ENCODE results near the gene PTPN7.

The PTPN7 gene

DNA sequence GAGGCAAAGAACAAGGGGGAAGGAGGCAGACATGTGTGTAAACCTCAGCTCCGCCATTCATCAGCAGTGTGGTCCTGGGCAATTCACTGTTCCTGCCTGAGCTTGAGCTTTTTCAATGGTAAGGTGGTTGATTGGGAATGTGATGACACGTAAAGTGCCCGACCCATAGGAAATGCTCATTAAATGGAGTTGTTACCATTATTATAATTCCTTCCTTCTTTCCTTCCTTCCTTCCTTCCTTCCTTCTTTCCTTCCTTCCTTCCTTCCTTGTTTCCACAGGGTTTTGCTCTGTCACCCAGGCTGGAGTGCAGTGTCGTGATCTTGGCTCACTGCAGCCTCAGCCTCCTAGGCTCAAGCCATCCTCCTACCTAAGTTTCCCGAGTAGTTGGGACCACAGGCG, 33.3 kb downstream of the PTPN7 start:
- no CpG with 5 or more reads among the region's 6 CpGs for WGBS (ENCODE audit: extremely low coverage, insufficient coverage, low lambda C conversion rate)

DNA sequence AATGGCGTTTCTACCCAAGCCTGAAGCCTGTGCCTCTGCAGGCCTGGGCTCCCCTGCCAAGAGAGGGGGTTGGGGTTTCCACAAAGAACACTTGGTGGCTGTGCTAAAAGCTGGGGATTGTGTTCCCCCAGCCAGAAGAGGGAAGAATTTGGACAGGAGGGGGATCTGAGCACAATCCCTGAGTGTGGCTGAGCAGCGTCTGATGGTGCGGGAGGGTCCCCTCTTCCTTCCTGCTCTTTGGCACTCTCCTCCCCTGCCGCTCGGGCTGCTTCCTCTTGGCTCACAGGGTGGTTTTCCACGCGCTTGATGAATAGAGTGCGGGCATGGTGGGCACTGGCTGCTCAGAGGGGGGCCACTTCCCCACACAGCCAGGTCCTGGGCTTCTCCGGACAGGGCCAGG, 34.0 kb downstream of the PTPN7 start:
- Histone ChIP-seq H3K9ac (ENCODE audit: low read length) (no peak overlapping the region), H3K4me1 (ENCODE audit: control insufficient read depth, low read depth, low read length) (no peaks in the 10 kb centered on the region), H3K4me3 (ENCODE audit: low read length) (no peak overlapping the region), H3K4me2 (ENCODE audit: low read length) (no peak overlapping the region), H3K23ac (ENCODE audit: low read length) (no peak overlapping the region), H3K18ac (ENCODE audit: low read length) (no peak overlapping the region), H3K56ac (ENCODE audit: low read length) (no peak overlapping the region), H2AK5ac (ENCODE audit: low read length) (no peak overlapping the region), H3K79me1 (ENCODE audit: low read length) (no peaks in the 10 kb centered on the region), H3K79me2 (ENCODE audit: control insufficient read depth, insufficient read depth, low read length) (no peaks in the 10 kb centered on the region), H4K8ac (ENCODE audit: low read depth, low read length) (no peak overlapping the region), H4K5ac (ENCODE audit: low read length) (no peak overlapping the region), H3K27ac (ENCODE audit: low read depth, low read length) (no peak overlapping the region), H2BK120ac (ENCODE audit: low read depth, low read length) (no peak overlapping the region), H3K36me3 (ENCODE audit: control insufficient read depth, insufficient read depth, low read length) (no peaks in the 10 kb centered on the region), H2BK15ac (replicated peaks; ENCODE audit: low read depth) (no peak overlapping the region), H2BK5ac (ENCODE audit: low read length) (no peak overlapping the region), H3K4ac (ENCODE audit: low read depth, low read length) (no peak overlapping the region), H3K27me3 (ENCODE audit: insufficient read depth, low read length, poor library complexity) (no peaks in the 10 kb centered on the region)
- DNase-seq = no peak
- WGBS (ENCODE audit: extremely low coverage, insufficient coverage, low lambda C conversion rate) = no CpG with 5 or more reads among the region's 9 CpGs

More for the DNA sequence above, 33.3 kb downstream of the PTPN7 start:
- Histone ChIP-seq H3K18ac (ENCODE audit: low read length) (no peak overlapping the region), H3K4me1 (ENCODE audit: control insufficient read depth, low read depth, low read length) (no peaks in the 10 kb centered on the region), H2BK5ac (ENCODE audit: low read length) (no peak overlapping the region), H3K4me2 (ENCODE audit: low read length) (no peak overlapping the region), H2AK5ac (ENCODE audit: low read length) (no peak overlapping the region), H3K79me1 (ENCODE audit: low read length) (no peaks in the 10 kb centered on the region), H4K5ac (ENCODE audit: low read length) (no peak overlapping the region), H3K27me3 (ENCODE audit: insufficient read depth, low read length, poor library complexity) (no peaks in the 10 kb centered on the region), H3K4me3 (ENCODE audit: low read length) (no peak overlapping the region), H3K79me2 (ENCODE audit: control insufficient read depth, insufficient read depth, low read length) (no peaks in the 10 kb centered on the region), H4K8ac (ENCODE audit: low read depth, low read length) (no peak overlapping the region), H3K4ac (ENCODE audit: low read depth, low read length) (no peak overlapping the region), H3K23ac (ENCODE audit: low read length) (no peak overlapping the region), H3K36me3 (ENCODE audit: control insufficient read depth, insufficient read depth, low read length) (no peaks in the 10 kb centered on the region), H3K56ac (ENCODE audit: low read length) (no peak overlapping the region), H2BK15ac (replicated peaks; ENCODE audit: low read depth) (no peak overlapping the region), H3K9ac (ENCODE audit: low read length) (no peak overlapping the region), H3K27ac (ENCODE audit: low read depth, low read length) (no peak overlapping the region), H2BK120ac (ENCODE audit: low read depth, low read length) (no peak overlapping the region)
- DNase-seq = no peak

- H3K56ac ChIP-seq (ENCODE audit: low read length) = no peak overlapping the region
- H3K4me1 ChIP-seq (ENCODE audit: control insufficient read depth, low read depth, low read length) = no peaks in the 10 kb centered on the region
- H2BK5ac ChIP-seq (ENCODE audit: low read length) = no peak overlapping the region
- no CpG with 5 or more reads among the region's 8 CpGs for WGBS (ENCODE audit: extremely low coverage, insufficient coverage, low lambda C conversion rate)
- H2BK120ac ChIP-seq (ENCODE audit: low read depth, low read length) = no peak overlapping the region
- H3K4me2 ChIP-seq (ENCODE audit: low read length) = no peak overlapping the region
- no peaks in the 10 kb centered on the region for H3K36me3 ChIP-seq (ENCODE audit: control insufficient read depth, insufficient read depth, low read length)
- no peak overlapping the region for H4K8ac ChIP-seq (ENCODE audit: low read depth, low read length)
- H2BK15ac ChIP-seq (replicated peaks; ENCODE audit: low read depth) = no peak overlapping the region
- no peak overlapping the region for H3K27ac ChIP-seq (ENCODE audit: low read depth, low read length)
- H4K5ac ChIP-seq (ENCODE audit: low read length) = no peak overlapping the region
- no peak overlapping the region for H3K9ac ChIP-seq (ENCODE audit: low read length)
- no peak for DNase-seq
- H3K4ac ChIP-seq (ENCODE audit: low read depth, low read length) = no peak overlapping the region
- no peak overlapping the region for H3K18ac ChIP-seq (ENCODE audit: low read length)
- no peaks in the 10 kb centered on the region for H3K27me3 ChIP-seq (ENCODE audit: insufficient read depth, low read length, poor library complexity)
- no peak overlapping the region for H3K23ac ChIP-seq (ENCODE audit: low read length)
- no peaks in the 10 kb centered on the region for H3K79me1 ChIP-seq (ENCODE audit: low read length)
- no peaks in the 10 kb centered on the region for H3K79me2 ChIP-seq (ENCODE audit: control insufficient read depth, insufficient read depth, low read length)
- no peak overlapping the region for H2AK5ac ChIP-seq (ENCODE audit: low read length)
- no peak overlapping the region for H3K4me3 ChIP-seq (ENCODE audit: low read length)
Observed at GRCh38 chr1:202125611-202126010, 34.8 kb downstream of the PTPN7 start.

DNA sequence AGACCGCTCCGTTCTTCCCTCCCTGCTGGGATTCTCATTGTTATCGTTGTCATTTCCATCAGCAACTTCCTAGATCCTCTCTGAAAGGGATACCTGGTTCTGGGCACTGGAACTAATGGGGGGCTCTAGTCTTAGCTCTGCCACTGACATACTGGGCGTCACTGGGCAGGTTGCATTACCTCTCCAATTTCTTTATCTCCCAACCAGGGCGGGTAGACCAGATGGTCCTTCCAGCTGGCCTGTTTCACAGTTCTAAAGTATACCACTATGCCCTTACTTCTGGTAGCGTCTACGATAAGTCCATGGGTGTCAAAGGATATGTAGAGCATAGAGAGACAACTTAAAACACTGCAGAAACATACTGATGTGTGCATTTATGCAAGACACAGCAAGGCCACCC, 36.3 kb downstream of the PTPN7 start:
- Histone ChIP-seq H3K23ac (ENCODE audit: low read length) (no peak overlapping the region), H3K79me2 (ENCODE audit: control insufficient read depth, insufficient read depth, low read length) (no peaks in the 10 kb centered on the region), H3K56ac (ENCODE audit: low read length) (no peak overlapping the region), H2BK15ac (replicated peaks; ENCODE audit: low read depth) (no peak overlapping the region), H4K8ac (ENCODE audit: low read depth, low read length) (no peak overlapping the region), H2BK5ac (ENCODE audit: low read length) (no peak overlapping the region), H2BK120ac (ENCODE audit: low read depth, low read length) (no peak overlapping the region), H3K4me3 (ENCODE audit: low read length) (no peak overlapping the region), H3K18ac (ENCODE audit: low read length) (no peak overlapping the region), H3K27me3 (ENCODE audit: insufficient read depth, low read length, poor library complexity) (no peaks in the 10 kb centered on the region), H3K36me3 (ENCODE audit: control insufficient read depth, insufficient read depth, low read length) (no peaks in the 10 kb centered on the region), H3K9ac (ENCODE audit: low read length) (no peak overlapping the region), H3K4me1 (ENCODE audit: control insufficient read depth, low read depth, low read length) (no peaks in the 10 kb centered on the region), H3K4ac (ENCODE audit: low read depth, low read length) (no peak overlapping the region), H4K5ac (ENCODE audit: low read length) (no peak overlapping the region), H3K27ac (ENCODE audit: low read depth, low read length) (no peak overlapping the region), H3K79me1 (ENCODE audit: low read length) (no peaks in the 10 kb centered on the region), H3K4me2 (ENCODE audit: low read length) (no peak overlapping the region), H2AK5ac (ENCODE audit: low read length) (no peak overlapping the region)
- no peak for DNase-seq
- WGBS (ENCODE audit: extremely low coverage, insufficient coverage, low lambda C conversion rate) = no CpG with 5 or more reads among the region's 7 CpGs

GRCh38 chr1:202123336-202123813, 37.0 kb downstream of the PTPN7 start:
- no peak overlapping the region for H3K4me3 ChIP-seq (ENCODE audit: low read length)
- H3K9ac ChIP-seq (ENCODE audit: low read length) = no peak overlapping the region
- no peaks in the 10 kb centered on the region for H3K79me1 ChIP-seq (ENCODE audit: low read length)
- H2BK5ac ChIP-seq (ENCODE audit: low read length) = no peak overlapping the region
- no peak overlapping the region for H3K27ac ChIP-seq (ENCODE audit: low read depth, low read length)
- no peak overlapping the region for H3K23ac ChIP-seq (ENCODE audit: low read length)
- no peak overlapping the region for H2BK120ac ChIP-seq (ENCODE audit: low read depth, low read length)
- no peaks in the 10 kb centered on the region for H3K36me3 ChIP-seq (ENCODE audit: control insufficient read depth, insufficient read depth, low read length)
- H2BK15ac ChIP-seq (replicated peaks; ENCODE audit: low read depth) = no peak overlapping the region
- WGBS (ENCODE audit: extremely low coverage, insufficient coverage, low lambda C conversion rate) = no CpG with 5 or more reads among the region's 10 CpGs
- H3K18ac ChIP-seq (ENCODE audit: low read length) = no peak overlapping the region
- H3K4me2 ChIP-seq (ENCODE audit: low read length) = no peak overlapping the region
- no peaks in the 10 kb centered on the region for H3K27me3 ChIP-seq (ENCODE audit: insufficient read depth, low read length, poor library complexity)
- H3K4ac ChIP-seq (ENCODE audit: low read depth, low read length) = no peak overlapping the region
- H3K4me1 ChIP-seq (ENCODE audit: control insufficient read depth, low read depth, low read length) = no peaks in the 10 kb centered on the region
- H2AK5ac ChIP-seq (ENCODE audit: low read length) = no peak overlapping the region
- no peak overlapping the region for H4K5ac ChIP-seq (ENCODE audit: low read length)
- no peak for DNase-seq
- H3K79me2 ChIP-seq (ENCODE audit: control insufficient read depth, insufficient read depth, low read length) = no peaks in the 10 kb centered on the region
- no peak overlapping the region for H4K8ac ChIP-seq (ENCODE audit: low read depth, low read length)
- no peak overlapping the region for H3K56ac ChIP-seq (ENCODE audit: low read length)

DNA sequence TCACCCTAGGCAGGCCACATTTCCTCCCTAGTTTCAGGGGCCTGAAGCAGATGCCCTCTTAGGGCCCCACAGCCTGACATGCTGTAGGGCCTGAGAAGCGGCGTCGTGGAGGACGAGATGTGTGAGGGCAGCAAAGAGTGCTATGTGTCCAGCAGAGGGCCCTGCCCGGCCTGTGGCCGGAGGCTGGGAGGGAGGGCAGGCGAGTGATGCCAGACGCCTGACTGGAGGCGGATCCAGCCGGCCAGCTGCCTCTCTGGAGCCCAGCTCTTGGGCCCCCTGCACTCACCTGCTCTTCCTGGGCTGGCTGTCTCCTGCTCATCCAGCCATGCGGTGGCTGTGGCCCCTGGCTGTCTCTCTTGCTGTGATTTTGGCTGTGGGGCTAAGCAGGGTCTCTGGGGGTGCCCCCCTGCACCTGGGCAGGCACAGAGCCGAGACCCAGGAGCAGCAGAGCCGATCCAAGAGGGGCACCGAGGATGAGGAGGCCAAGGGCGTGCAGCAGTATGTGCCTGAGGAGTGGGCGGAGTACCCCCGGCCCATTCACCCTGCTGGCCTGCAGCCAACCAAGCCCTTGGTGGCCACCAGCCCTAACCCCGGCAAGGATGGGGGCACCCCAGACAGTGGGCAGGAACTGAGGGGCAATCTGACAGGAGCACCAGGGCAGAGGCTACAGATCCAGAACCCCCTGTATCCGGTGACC, 37.6 kb downstream of the PTPN7 start, which contains the start of gene GPR37L1:
Gene GPR37L1, plus strand, starts transcription at position 279 of the 697 bp plus-strand sequence. Its CDS starts 47 bp downstream, at position 326.
- H3K56ac ChIP-seq (ENCODE audit: low read length) = no peak within 1 kb of the TSS
- H2BK15ac ChIP-seq (replicated peaks; ENCODE audit: low read depth) = no peak within 1 kb of the TSS
- H3K4me1 ChIP-seq (ENCODE audit: control insufficient read depth, low read depth, low read length) = no peaks in the 10 kb centered on the region
- no peaks in the 10 kb centered on the region for H3K79me1 ChIP-seq (ENCODE audit: low read length)
- H3K4me2 ChIP-seq (ENCODE audit: low read length) = no peak within 1 kb of the TSS
- H3K4me3 ChIP-seq (ENCODE audit: low read length) = no peak within 1 kb of the TSS
- no peak within 1 kb of the TSS for H3K4ac ChIP-seq (ENCODE audit: low read depth, low read length)
- no peak within 1 kb of the TSS for H3K23ac ChIP-seq (ENCODE audit: low read length)
- no peaks in the 10 kb centered on the region for H3K36me3 ChIP-seq (ENCODE audit: control insufficient read depth, insufficient read depth, low read length)
- H3K79me2 ChIP-seq (ENCODE audit: control insufficient read depth, insufficient read depth, low read length) = no peaks in the 10 kb centered on the region
- H3K27ac ChIP-seq (ENCODE audit: low read depth, low read length) = no peak within 1 kb of the TSS
- H2AK5ac ChIP-seq (ENCODE audit: low read length) = no peak within 1 kb of the TSS
- H4K8ac ChIP-seq (ENCODE audit: low read depth, low read length) = no peak within 1 kb of the TSS
- H3K9ac ChIP-seq (ENCODE audit: low read length) = no peak within 1 kb of the TSS
- H2BK120ac ChIP-seq (ENCODE audit: low read depth, low read length) = no peak within 1 kb of the TSS
- H4K5ac ChIP-seq (ENCODE audit: low read length) = no peak within 1 kb of the TSS
- no peaks in the 10 kb centered on the region for H3K27me3 ChIP-seq (ENCODE audit: insufficient read depth, low read length, poor library complexity)
- no CpG with 5 or more reads among the region's 19 CpGs for WGBS (ENCODE audit: extremely low coverage, insufficient coverage, low lambda C conversion rate)
- H2BK5ac ChIP-seq (ENCODE audit: low read length) = no peak within 1 kb of the TSS
- peak; percentile 82 for DNase-seq
- no peak within 1 kb of the TSS for H3K18ac ChIP-seq (ENCODE audit: low read length)
